IPS-NIHi7 (cell line): ENCODE results near the gene CRYGD.

ENCODE experiments used
- DNase-seq: peaks from one replicate; pipeline ENCODE4 v3.0.0; 2012; ENCODE audit warnings: mixed read lengths; ENCODE audit errors: extremely low spot score

The CRYGD gene

GRCh38 chr2:208083807-208084206, 40.5 kb downstream of the CRYGD start:
- no peak for DNase-seq

- DNase-seq, result no peak
These were observed 47.0 kb downstream of the CRYGD start for GRCh38 chr2:208077276-208077675.

- DNase-seq, result no peak
These were observed 49.5 kb downstream of the CRYGD start for GRCh38 chr2:208074610-208075356.

GRCh38 chr2:208072250-208072892, 52.0 kb downstream of the CRYGD start:
- DNase-seq, result peak; percentile 80
